Fibroblast of lung (primary cell): Measurements from ENCODE around the gene MTF2.

Experiments
- CTCF ChIP-seq, 2 donors: IDR thresholded peaks in 1 of 2; conservative IDR thresholded peaks in 1 of 2; 1 replicate in 1 of 2; 2 replicates in 1 of 2; pipeline ENCODE4 v1.5.1; 2011 to 2012; ENCODE audit warnings: low read length in 2 of 2, control low read depth in 1 of 2, inconsistent platforms in 1 of 2, low read depth in 1 of 2, mild to moderate bottlenecking in 1 of 2
- EZH2 ChIP-seq: IDR thresholded peaks from 2 replicates; pipeline ENCODE4 v1.5.1; 2012; ENCODE audit warnings: low read length, control low read depth, mild to moderate bottlenecking; ENCODE audit errors: missing control alignments

- no peak for TF ChIP-seq CTCF (conservative IDR thresholded peaks at IDR 0.05 in 1 of 2, IDR thresholded peaks at IDR 0.05 in 1 of 2; ENCODE audit: low read depth in 1 of 2, low read length in 2 of 2)
- TF ChIP-seq EZH2: no peak
These were observed 471 bp upstream of the MTF2 start for GRCh38 chr1:93078638-93078985.
